MCF 10A (cell line): ENCODE measurements around the gene DENR. TPM values are rescaled to one million over a fixed set of nuclear protein-coding genes. Genes with fewer than 3 reads are reported as not detected.
"Not testable (repeated sequence)": the region's sequence is repeated elsewhere in the genome, so short reads cannot be mapped to it uniquely, and the experiment has no call there.

Experiments
- BruUV-seq: library from RNA; stranded (reverse); fragments of 400-500 nt; replicated peaks from 2 replicates; lab custom pipeline; 2021; lab: Mats Ljungman, UMichigan
- CTCF ChIA-PET: fragments of 300-600 bp; sonication (Branson Sonifier 250); formaldehyde crosslinking; extraction: SDS; loops from one replicate; lab custom pipeline; 2021; ENCODE audit warnings: antibody characterized with exemption, inconsistent platforms; lab: Yijun Ruan, JAX
- POLR2A ChIA-PET: fragments of 300-600, 350-650 bp; sonication (Branson Sonifier 250); formaldehyde crosslinking; extraction: SDS; loops from one replicate; lab custom pipeline; 2020; ENCODE audit warnings: antibody characterized with exemption, inconsistent platforms; lab: Yijun Ruan, JAX
- DNase-seq: peaks from one replicate; pipeline ENCODE4 v3.0.0-alpha.2; 2018; ENCODE audit not compliant: unreplicated experiment
- H3K27ac Mint-ChIP-seq: one replicate; pipeline ENCODE4 v1.8.0; 2022; ENCODE audit warnings: mild to moderate bottlenecking, low read depth, mixed read lengths; ENCODE audit not compliant: unreplicated experiment
- H3K27me3 Mint-ChIP-seq: one replicate; pipeline ENCODE4 v1.8.0; 2022; ENCODE audit warnings: mixed read lengths; ENCODE audit not compliant: insufficient read depth, unreplicated experiment
- H3K36me3 Mint-ChIP-seq: one replicate; pipeline ENCODE4 v1.8.0; 2022; ENCODE audit warnings: mild to moderate bottlenecking, moderate library complexity, mixed read lengths; ENCODE audit not compliant: insufficient read depth, unreplicated experiment
- H3K4me1 Mint-ChIP-seq: one replicate; pipeline ENCODE4 v1.8.0; 2022; ENCODE audit warnings: mixed read lengths; ENCODE audit not compliant: insufficient read depth, unreplicated experiment
- H3K4me3 Mint-ChIP-seq: one replicate; pipeline ENCODE4 v1.8.0; 2022; ENCODE audit warnings: mild to moderate bottlenecking, moderate library complexity, mixed read lengths; ENCODE audit not compliant: unreplicated experiment
- H3K9me3 Mint-ChIP-seq: one replicate; pipeline ENCODE4 v1.8.0; 2022; ENCODE audit warnings: mixed read lengths; ENCODE audit not compliant: unreplicated experiment
- CTCF ChIP-seq: fragments of 200-600 bp; IDR thresholded peaks from one replicate; pipeline ENCODE4 v1.8.0; 2022; ENCODE audit warnings: antibody characterized with exemption, mild to moderate bottlenecking; ENCODE audit not compliant: unreplicated experiment
- intact Hi-C: fragments of 100-400 bp; cut with micrococcal nuclease; formaldehyde crosslinking; loops from 2 replicates; pipeline ENCODE4 v1.14.1; 2022
- total RNA-seq: library from RNA; stranded (reverse); gene quantifications from 2 replicates; pipeline ENCODE4 v1.2.3, GENCODE V29; 2022

Gene DENR
- total RNA-seq, 1 experiment from 2014 or later: 104 TPM

DNA sequence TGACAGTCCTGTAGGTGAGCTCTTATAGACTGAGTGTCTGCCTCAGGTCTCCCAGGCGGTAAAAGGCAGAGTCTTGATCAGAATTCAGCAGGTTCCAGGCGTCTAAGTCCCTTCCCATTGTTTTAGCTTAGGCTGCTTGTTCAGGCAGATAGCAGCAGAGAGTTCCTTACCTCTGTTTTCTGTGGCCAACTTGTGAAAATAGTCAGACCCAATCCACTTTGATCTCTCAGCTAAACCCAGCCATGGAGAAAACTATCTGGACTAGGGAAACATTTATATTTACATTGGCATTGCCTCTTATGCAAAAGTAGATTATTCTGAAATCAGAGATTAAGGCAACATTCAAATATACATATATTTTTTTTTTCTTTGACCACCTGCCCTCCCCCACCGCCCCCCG, 43.2 kb downstream of the DENR start:
- Mint-ChIP-seq H3K27ac (no peak overlapping the region), H3K27me3 (no peaks in the 10 kb centered on the region), H3K9me3 (no peaks in the 10 kb centered on the region), H3K36me3 (no peaks in the 10 kb centered on the region), H3K4me1 (peaks cover 2% of the 10 kb centered on the region), H3K4me3 (no peak overlapping the region)
- no peak for DNase-seq
- intact Hi-C loops: no loop called here
- POLR2A ChIA-PET: interaction anchor here (0.9 kb wide), 1 partner anchor 151 kb away, joined by 3 read pairs; no protein-coding TSS in a partner anchor
- CTCF ChIA-PET: interaction anchor here (0.5 to 1.6 kb wide), 3 partner anchors 29 to 74 kb away, joined by 3 to 5 read pairs (median 4); no protein-coding TSS in a partner anchor
- no peak for TF ChIP-seq CTCF
- BruUV-seq: no TSS peak

- no peak for TF ChIP-seq CTCF
- DNase-seq: no peak
- H3K4me3 Mint-ChIP-seq: no peak overlapping the region
- intact Hi-C loops: no loop called here
- H3K27me3 Mint-ChIP-seq: no peaks in the 10 kb centered on the region
- BruUV-seq: no TSS peak
- ChIA-PET POLR2A (interaction anchor here (1.6 to 2.1 kb wide), 3 partner anchors 22 to 433 kb away, joined by 3 to 5 read pairs (median 4); partner anchors contain the start of genes ABCB9, MPHOSPH9 and MTRFR), CTCF (interaction anchor here (0.7 to 1.1 kb wide), 4 partner anchors 10 to 243 kb away, joined by 3 to 5 read pairs (median 3); no protein-coding TSS in a partner anchor)
- H3K36me3 Mint-ChIP-seq: no peaks in the 10 kb centered on the region
- H3K9me3 Mint-ChIP-seq: no peaks in the 10 kb centered on the region
- no peaks in the 10 kb centered on the region for H3K4me1 Mint-ChIP-seq
- H3K27ac Mint-ChIP-seq: no peak overlapping the region
These were observed 47.1 kb downstream of the DENR start for GRCh38 chr12:122799641-122800243.

DNA sequence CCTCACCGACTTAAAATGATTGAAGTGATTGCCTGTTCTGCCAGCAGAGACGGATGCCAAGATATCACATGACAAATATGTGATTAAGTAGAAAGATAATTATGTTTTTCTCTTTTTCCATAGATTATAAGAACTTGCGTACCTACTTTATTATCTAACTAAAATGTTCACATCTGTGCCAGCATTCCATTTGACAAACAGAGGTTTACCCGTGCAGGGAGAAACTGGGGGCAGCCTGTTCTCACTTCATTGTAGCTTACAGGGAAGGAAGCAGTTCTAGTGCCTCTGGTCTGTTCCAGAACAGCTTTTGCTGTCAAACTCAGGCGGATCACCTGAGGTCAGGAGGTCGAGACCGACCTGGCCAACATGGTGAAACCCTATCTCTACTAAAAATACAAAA, 51.3 kb downstream of the DENR start:
- CTCF ChIA-PET: interaction anchor here (0.5 to 2.1 kb wide), 2 partner anchors 10 to 56 kb away, joined by 4 to 23 read pairs; no protein-coding TSS in a partner anchor

GRCh38 chr12:122804957-122805356, 52.3 kb downstream of the DENR start:
- H3K9me3 Mint-ChIP-seq, H3K27ac Mint-ChIP-seq, H3K4me1 Mint-ChIP-seq, DNase-seq, H3K36me3 Mint-ChIP-seq, H3K27me3 Mint-ChIP-seq, intact Hi-C loops, H3K4me3 Mint-ChIP-seq, BruUV-seq: not testable (repeated sequence)
- CTCF ChIA-PET: interaction anchor here (0.5 to 2.7 kb wide), 3 partner anchors 12 to 359 kb away, joined by 3 to 19 read pairs (median 9); no protein-coding TSS in a partner anchor
- POLR2A ChIA-PET: interaction anchor here (0.6 to 1.0 kb wide), 2 partner anchors 18 to 22 kb away, joined by 3 to 4 read pairs; no protein-coding TSS in a partner anchor

More for the DNA sequence above, 51.3 kb downstream of the DENR start:
- TF ChIP-seq CTCF: no peak
- Mint-ChIP-seq H3K27ac (no peak overlapping the region), H3K4me3 (no peak overlapping the region), H3K4me1 (no peaks in the 10 kb centered on the region), H3K36me3 (no peaks in the 10 kb centered on the region), H3K27me3 (no peaks in the 10 kb centered on the region), H3K9me3 (no peaks in the 10 kb centered on the region)
- no peak for DNase-seq
- BruUV-seq: no TSS peak
- POLR2A ChIA-PET: interaction anchor here (1.0 kb wide), 1 partner anchor 17 kb away, joined by 3 read pairs; no protein-coding TSS in a partner anchor
- intact Hi-C loops: no loop called here
